Ascending aorta (tissue), 2 donors: ENCODE measurements around the gene NINJ2. TPM values are rescaled to one million over a fixed set of nuclear protein-coding genes. Genes with fewer than 3 reads are reported as not detected.
"Not testable (repeated sequence)": the region's sequence is repeated elsewhere in the genome, so short reads cannot be mapped to it uniquely, and the experiment has no call there.

Source experiments
- DNase-seq, 2 donors: peaks; one replicate each; pipeline ENCODE4 v3.0.0-alpha.2; 2019; ENCODE audit warnings: low spot score in 2 of 2
- H3K27ac ChIP-seq, 2 donors: fragments of 200-600 bp; sonication (generic); one replicate each; pipeline ENCODE4 v1.5.1; 2016 to 2017; ENCODE audit warnings: mild to moderate bottlenecking in 1 of 2
- H3K27me3 ChIP-seq: fragments of 200-600 bp; sonication (generic); one replicate; pipeline ENCODE4 v1.5.1; 2017
- H3K36me3 ChIP-seq, 2 donors: fragments of 200-600 bp; sonication (generic); one replicate each; pipeline ENCODE4 v1.5.1; 2016
- H3K4me1 ChIP-seq, 2 donors: fragments of 200-600 bp; sonication (generic); one replicate each; pipeline ENCODE4 v1.5.1; 2016 to 2017; ENCODE audit warnings: mild to moderate bottlenecking in 1 of 2
- H3K4me3 ChIP-seq, 2 donors: fragments of 200-600 bp; sonication (generic); one replicate each; pipeline ENCODE4 v1.5.1; 2016 to 2017; ENCODE audit warnings: mild to moderate bottlenecking in 1 of 2
- H3K9me3 ChIP-seq, 2 donors: fragments of 200-600 bp; sonication (generic); one replicate each; pipeline ENCODE4 v1.5.1; 2016
- intact Hi-C: fragments of 100-400 bp; cut with DNase I; formaldehyde crosslinking; loops from one replicate; pipeline ENCODE4 v1.15.1; 2023
- total RNA-seq: library from RNA; depleted of rRNA; stranded (reverse); fragments of >200 nt; gene quantifications from one replicate; pipeline ENCODE4 v1.1.0, GENCODE V29; 2016
- TF ChIP-seq, protein P1 (sequence below), 3 experiments: fragments of 200-600 bp in 2 of 3; fragments of 450-650 bp in 1 of 3; sonication (generic) in 2 of 3; IDR thresholded peaks; one replicate each; pipeline ENCODE4 v1.5.1; 2016 to 2019; ENCODE audit warnings: antibody characterized with exemption in 3 of 3, mild to moderate bottlenecking in 1 of 3, moderate library complexity in 1 of 3

NINJ2 gene, protein sequence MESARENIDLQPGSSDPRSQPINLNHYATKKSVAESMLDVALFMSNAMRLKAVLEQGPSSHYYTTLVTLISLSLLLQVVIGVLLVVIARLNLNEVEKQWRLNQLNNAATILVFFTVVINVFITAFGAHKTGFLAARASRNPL
- 24.1 TPM for total RNA-seq

DNA sequence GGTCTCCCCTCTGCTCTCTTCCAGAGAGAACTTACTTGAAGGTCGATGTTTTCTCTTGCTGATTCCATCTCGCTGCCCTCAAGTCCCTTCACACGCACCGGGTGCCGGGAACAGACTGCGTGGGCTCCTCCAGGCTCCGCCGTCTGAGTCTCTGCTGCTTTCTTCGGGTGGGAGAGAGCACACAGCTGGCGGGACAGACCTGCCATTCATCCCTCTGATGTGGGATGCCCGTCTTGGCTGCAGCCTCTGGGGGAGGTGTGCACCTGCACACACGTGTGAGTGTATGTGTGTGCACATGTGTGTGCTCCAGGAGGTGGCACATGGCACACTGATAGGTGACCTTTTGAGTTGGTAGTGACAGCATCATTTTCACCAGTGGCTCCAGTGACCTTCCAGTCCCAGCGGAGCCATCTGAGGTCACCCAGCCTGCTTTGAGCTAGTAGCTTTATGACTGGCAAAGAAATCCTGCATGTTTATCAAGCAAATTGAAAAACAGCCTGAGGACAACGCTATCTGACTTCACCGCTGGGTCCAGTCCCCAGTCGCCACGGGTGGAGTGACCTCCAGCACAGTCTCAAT lies at the start of gene NINJ2:
Gene NINJ2 (minus strand): TSS at position 153 of the 579 bp plus-strand sequence. CDS start 85 bp downstream, at position 68.
- intact Hi-C loops = no loop called here

DNA sequence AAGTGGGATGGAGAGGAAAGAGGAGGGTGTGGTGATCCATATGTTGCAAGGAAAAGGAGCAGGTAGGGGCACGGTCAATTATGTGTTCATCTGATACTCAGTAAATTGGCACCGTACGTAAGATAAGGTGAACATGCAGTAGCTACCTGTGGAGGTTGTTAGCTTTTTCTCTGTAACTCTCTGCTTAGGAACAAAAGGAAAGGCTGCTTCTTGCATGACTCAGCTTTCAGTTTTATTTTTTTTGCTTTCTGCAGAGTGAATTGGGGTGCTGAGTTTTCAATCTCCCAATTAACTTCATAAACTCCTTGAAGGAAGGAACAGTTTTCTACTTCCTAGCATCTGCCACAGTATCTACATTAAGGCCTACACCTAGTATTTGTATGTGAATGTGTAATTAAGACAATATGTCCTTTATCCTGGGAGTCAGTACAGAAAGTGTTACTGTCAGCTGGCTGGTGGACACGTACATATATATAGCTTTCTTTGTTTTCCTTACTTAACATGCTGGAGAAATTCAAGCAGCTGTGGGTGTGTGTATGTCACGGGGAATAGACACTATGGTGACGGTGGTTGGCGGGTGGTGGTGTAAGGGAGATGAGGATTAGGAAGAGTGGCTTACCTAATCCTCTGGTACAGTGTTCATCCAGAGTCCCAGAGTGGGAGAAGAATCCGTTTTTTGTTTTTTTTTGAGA lies 49.1 kb upstream of the NINJ2 start:
- Histone ChIP-seq H3K36me3 (no peaks in the 10 kb centered on the region), H3K27me3 (no peaks in the 10 kb centered on the region), H3K4me1 (no peaks in the 10 kb centered on the region), H3K9me3 (no peaks in the 10 kb centered on the region), H3K4me3 (no peak overlapping the region), H3K27ac (no peak overlapping the region)
- DNase-seq = no peak
- intact Hi-C loops = no loop called here
- TF ChIP-seq, protein P1, sequence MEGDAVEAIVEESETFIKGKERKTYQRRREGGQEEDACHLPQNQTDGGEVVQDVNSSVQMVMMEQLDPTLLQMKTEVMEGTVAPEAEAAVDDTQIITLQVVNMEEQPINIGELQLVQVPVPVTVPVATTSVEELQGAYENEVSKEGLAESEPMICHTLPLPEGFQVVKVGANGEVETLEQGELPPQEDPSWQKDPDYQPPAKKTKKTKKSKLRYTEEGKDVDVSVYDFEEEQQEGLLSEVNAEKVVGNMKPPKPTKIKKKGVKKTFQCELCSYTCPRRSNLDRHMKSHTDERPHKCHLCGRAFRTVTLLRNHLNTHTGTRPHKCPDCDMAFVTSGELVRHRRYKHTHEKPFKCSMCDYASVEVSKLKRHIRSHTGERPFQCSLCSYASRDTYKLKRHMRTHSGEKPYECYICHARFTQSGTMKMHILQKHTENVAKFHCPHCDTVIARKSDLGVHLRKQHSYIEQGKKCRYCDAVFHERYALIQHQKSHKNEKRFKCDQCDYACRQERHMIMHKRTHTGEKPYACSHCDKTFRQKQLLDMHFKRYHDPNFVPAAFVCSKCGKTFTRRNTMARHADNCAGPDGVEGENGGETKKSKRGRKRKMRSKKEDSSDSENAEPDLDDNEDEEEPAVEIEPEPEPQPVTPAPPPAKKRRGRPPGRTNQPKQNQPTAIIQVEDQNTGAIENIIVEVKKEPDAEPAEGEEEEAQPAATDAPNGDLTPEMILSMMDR (IDR thresholded peaks at IDR 0.05) = no peak

More for the DNA sequence above, at the start of gene NINJ2:
- H3K36me3 ChIP-seq = no peaks in the 10 kb centered on the region
- peaks cover 0 to 5% of the 10 kb centered on the region in 2 donors for H3K4me1 ChIP-seq
- H3K9me3 ChIP-seq = no peaks in the 10 kb centered on the region
- DNase-seq = peak in 1 of 2 donors; percentile 52
- H3K4me3 ChIP-seq = peak within 1 kb of the TSS; percentile 1 to 48
- TF ChIP-seq, protein P1 (IDR thresholded peaks at IDR 0.05) = no peak
- H3K27ac ChIP-seq = no peak within 1 kb of the TSS
- H3K27me3 ChIP-seq = no peaks in the 10 kb centered on the region

DNA sequence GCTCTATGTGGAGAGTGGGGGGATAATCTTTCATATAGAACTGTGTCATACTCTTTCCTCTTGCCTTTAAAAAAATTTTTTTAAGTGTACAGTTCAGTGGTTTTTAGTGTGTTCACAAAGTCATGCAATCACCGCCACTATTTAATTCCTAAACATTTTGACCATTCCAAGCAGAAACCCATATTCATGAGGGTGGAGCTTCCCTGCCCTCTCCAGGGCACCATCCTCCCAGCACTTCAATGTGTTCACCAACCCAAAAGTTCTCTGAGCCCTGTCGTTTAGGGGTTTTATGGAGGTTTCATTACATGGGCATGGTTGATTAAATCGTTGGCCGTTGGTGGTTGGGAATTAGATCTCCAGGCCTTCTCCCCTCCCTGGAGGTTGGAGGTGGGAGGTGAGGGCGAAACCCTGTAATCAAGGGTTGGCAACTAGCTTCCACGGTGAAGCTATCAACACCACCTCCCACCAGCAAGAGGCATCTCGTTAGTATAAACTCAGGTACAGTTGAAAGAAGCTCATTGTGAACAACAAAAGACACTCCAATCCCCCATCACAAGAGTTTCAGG lies 46.3 kb upstream of the NINJ2 start:
- TF ChIP-seq, protein P1 (IDR thresholded peaks at IDR 0.05) = no peak
- intact Hi-C loops = no loop called here
- no peak overlapping the region for H3K4me3 ChIP-seq
- H3K4me1 ChIP-seq = no peaks in the 10 kb centered on the region
- H3K27me3 ChIP-seq = no peaks in the 10 kb centered on the region
- no peaks in the 10 kb centered on the region for H3K36me3 ChIP-seq
- no peaks in the 10 kb centered on the region for H3K9me3 ChIP-seq
- no peak for DNase-seq
- H3K27ac ChIP-seq = no peak overlapping the region

DNA sequence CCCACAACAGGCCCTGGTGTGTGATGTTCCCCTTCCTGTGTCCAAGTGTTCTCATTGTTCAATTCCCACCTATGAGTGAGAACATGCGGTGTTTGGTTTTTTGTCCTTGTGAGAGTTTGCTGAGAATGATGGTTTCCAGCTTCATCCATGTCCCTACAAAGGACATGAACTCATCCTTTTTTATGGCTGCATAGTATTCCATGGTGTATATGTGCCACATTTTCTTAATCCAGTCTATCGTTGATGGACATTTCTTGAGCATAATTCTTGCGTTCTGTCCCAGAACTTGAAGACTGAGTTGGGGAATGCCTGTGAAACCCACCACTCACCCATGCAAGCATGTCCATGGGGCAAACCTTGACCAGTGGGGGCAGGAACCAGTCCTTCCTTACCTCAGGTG lies 44.8 kb upstream of the NINJ2 start:
- H3K36me3 ChIP-seq, H3K4me1 ChIP-seq, intact Hi-C loops, DNase-seq, H3K27ac ChIP-seq, H3K27me3 ChIP-seq, H3K4me3 ChIP-seq, H3K9me3 ChIP-seq: not testable (repeated sequence)

DNA sequence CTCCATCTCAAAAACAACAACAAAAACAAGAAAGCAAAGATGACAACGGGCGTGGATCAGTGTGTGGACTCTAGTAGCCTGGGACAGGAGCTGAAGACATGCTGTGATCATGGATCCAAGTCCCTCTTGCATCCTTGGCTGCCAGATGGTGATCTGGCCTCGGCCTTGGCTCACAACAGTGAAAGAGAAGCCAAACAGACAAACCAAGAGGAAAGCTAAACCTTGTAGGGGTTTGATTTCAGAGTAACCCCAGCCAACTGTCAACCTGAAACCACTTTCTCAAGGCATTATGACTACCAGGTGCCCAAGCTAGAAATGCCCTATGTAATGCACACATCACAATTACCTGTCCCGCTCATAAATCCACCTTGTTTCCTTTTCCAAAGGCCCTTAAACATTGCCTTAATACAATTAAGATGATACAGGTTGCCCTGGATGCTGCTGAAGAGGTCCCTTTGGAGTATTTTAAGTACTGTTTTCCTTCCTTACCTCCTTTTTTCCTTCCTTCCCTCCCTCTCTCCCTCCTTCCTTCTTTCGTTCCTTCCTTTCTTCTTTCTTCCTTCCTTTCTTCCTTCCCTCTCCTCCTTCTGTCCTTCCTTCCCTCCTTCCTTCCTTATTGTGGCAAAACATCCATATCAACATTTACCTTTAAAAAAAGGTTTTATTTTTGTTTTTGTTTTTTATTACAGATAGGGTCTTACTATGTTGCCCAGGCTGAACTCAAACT lies 41.4 kb upstream of the NINJ2 start:
- H3K4me1 ChIP-seq = no peaks in the 10 kb centered on the region
- TF ChIP-seq, protein P1 (IDR thresholded peaks at IDR 0.05) = no peak
- no peak for DNase-seq
- no peaks in the 10 kb centered on the region for H3K27me3 ChIP-seq
- H3K4me3 ChIP-seq = no peak overlapping the region
- H3K36me3 ChIP-seq = no peaks in the 10 kb centered on the region
- no peak overlapping the region for H3K27ac ChIP-seq
- intact Hi-C loops = no loop called here
- H3K9me3 ChIP-seq = no peaks in the 10 kb centered on the region
